Measurements from ENCODE around the gene ATP9B.
"Not testable (repeated sequence)": the region's sequence is repeated elsewhere in the genome, so short reads cannot be mapped to it uniquely, and the experiment has no call there.

Gene ATP9B

DNA sequence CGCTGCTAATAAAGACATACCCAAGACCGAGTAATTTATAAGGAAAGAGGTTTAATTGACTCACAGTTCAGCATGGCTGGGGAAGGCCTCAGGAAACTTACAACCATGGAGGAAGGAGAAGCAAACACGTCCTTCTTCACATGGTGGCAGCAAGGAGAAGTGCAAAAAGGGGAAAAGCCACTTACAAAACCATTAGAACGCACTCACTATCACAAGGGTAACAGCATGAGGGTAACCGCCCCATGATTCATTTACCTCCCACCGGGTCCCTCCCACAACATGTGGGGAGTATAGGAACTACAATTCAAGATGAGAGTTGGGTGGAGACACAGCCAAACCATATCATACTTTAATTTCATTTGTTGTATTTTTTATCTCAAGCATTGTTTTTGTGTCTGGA, 67.5 kb downstream of the ATP9B start:
- DNase-seq (ENCODE audit: low read depth), result no peak

DNA sequence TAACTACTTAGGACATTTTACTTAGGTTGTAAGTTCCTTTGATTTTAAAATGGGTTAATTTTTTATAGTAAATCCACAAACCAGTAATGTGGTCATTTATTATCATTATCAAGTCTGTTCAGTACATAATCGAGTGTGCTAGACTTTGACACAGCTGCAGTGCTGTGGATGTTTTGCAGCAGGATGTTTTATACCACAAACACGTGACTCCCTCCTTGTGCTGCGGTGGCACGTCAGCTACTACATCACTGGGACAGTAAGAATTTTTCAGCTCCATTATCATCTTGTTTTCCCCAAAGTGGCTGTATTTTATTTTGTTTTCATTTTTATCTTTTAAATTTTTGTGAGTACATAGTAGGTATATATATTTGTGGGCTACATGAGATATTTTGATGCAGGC, 70.0 kb downstream of the ATP9B start:
- peak; percentile 33 for DNase-seq (ENCODE audit: low read depth)

DNA sequence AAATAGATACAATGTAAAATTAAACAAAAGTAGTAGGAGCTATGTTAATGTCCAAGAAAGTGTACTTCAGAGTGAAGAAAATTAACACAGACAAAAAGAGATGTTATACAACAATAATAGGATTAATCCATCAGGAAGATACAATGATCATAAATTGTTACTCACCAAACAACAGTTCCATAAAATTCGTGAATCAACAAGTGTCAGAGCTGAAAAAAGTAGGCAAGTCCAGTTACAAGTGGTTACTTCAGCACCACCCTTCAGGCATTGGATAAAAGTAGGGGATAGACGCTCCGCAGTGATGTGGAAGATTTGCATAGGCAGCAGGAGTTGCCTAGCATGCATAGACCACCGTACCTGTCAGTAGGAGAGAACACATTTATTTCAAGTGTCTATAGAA, 77.8 kb downstream of the ATP9B start:
- DNase-seq (ENCODE audit: low read depth), result no peak

DNA sequence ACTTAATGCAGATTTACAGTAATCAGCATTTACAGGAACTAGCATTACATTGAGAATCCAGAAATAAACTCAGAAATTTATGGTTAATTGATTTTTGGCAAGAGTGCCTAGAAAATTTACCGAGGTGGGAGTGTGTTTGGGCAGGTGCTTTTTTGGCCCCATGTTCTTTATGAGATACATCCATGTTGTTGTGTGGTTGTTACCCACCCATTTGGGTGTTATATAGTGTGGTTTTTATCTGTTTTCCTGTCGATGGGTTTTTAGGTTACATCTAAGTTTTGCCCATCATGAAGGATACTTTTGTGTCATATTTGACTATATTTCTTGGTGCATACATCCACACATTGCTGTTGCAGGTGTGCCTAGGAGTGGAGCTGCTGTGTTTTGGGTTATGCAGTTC, 82.0 kb downstream of the ATP9B start:
- DNase-seq (ENCODE audit: low read depth), result no peak

DNA sequence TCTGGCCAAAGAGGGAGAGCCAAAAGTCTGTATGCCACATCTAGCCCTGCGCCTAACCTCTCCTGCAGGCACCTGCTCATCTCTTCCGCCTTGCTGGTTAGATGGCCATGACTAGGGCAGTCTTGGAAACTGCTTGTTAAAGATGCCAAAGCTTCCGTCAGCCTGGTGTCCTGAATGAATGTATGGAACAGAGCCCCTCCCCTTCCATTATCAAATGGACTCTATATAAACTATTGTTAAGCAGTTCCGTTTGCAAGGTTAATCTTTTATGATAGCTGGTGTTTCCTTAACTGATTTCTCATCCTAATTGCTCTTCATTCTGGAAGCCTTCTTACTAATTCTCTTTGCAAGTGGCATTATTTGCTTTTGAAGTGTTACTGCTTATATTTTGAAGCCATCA, 87.1 kb downstream of the ATP9B start:
- no peak for DNase-seq (ENCODE audit: low read depth)

DNA sequence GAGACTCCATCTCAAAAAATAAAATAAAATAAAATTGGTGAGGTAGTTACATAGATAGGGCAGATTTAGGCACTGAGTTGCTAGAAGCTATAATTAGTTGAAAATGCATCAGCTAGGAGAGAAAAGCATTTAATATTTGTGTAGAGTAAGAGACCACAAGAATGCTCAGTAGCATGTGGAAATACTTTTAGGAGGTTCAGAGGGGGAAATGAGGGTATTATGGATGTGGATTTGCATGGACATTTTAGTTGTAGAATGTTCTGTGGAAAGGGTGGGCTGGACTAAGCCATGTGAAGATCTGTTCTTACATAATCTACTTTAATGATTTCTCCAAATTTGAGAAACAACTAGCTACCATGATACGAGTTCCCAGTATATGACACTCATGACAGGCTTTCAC, 95.5 kb downstream of the ATP9B start:
- no peak for DNase-seq (ENCODE audit: low read depth)

DNA sequence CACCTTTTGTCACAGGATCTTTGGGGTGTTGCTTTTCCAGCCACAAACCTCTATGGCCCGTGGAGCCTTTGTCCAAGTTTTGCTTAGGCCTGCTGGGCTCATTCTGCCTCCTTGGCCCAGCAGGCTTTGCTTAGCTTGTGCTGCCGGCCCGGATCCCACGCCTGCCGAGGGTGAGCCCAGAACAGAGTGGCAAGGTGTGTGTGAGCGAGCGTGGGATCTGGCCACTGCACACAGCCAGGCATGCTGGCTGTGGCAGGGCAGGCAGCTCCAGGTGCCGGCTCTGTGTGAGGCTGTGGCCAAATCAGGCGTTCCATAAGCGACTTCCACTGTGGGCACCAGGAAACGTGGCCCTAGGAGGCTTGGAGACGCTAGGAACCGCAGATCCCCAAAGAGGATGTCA, 97.5 kb downstream of the ATP9B start:
- no peak for DNase-seq (ENCODE audit: low read depth)

DNA sequence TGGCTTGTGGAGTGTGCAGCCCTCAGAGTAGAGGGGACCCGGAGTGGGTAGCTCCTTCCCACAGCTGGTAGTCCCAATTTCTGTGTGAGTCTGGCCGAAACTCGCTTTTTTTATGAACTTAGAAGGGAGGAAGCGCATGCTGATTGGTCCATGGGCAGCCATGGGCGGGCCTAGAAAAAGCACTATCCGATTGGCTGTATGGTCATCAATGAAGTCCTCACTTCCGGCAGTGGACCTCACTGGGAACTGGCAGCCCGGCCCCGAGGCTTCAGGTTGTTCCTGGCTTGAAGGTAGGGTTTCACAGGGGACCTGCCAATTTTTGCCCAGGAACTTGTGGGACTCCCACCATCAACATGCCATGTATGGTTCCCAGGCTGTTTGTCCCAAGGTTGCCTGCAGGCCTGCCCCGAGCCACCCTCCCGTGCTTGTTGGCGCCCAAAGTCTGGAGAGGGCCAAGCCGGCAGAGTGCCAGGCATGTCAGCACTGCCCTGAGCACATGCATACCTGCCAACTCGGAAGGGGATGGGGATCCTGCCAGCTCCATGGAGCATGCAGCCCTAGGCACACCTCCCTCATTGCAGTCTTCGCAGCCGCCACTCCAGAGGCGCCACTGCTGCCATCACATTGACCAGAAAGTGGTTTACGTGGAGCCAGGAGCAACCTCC, 98.5 kb downstream of the ATP9B start:
- no peak for DNase-seq (ENCODE audit: low read depth)

DNA sequence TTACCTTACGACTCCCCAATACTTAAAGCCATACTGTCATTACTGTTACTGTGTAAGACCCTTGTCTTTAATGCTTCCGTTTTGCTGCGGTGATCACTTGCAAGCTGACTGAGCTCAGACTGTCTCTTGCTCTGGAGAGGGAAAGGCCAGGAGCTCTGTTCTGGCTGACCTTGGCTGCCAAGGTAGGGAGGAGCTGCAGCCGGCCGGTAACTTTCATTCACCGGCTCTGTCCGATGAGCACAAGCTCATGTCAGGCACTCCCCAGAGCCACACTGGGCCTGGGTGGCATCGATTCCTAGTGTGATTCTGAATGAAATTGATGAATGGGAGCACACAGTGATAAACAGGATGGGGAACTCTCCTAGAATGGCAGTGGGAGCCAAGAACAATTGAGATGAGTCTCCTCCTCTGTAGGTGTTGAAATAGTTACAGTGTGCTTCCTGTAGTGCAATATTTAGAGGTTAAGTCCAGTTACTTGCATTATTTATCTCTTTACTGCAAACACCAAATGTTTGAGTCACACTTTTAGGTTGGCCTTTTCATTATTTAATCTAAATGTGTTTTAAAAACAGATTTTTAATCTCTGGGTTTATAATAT, 100.9 kb downstream of the ATP9B start:
- DNase-seq (ENCODE audit: low read depth), result no peak

DNA sequence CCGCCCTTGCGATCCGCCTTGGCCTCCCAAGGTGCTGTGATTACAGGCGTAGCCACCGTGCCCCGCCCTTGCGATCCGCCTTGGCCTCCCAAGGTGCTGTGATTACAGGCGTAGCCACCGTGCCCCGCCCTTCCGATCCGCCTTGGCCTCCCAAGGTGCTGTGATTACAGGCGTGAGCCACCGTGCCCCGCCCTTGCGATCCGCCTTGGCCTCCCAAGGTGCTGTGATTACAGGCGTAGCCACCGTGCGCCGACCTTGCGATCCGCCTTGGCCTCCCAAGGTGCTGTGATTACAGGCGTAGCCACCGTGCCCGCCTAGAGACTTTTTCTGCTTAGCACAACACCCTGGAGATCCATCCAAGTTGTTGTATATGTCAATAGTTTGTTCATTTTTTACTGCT, 103.1 kb downstream of the ATP9B start:
- DNase-seq (ENCODE audit: low read depth), result not testable (repeated sequence)

DNA sequence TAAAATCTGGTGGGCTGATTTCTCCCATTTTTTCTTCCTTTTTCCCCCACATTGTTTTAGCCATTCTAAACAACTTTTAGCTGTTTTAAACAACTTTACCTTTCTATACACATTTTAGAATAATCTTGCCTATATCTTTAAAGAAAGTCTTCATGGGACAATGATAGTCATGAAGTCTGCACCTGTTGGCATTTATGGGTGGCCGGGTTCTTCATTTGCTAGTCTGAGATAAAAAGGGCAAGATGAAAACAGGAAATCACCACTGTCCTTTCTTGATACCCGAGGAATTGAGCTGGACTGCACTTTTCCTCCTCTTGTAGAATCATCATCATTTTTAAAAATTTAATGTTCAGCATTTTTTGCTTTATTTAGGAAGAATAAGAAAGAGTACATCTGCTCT, 104.5 kb downstream of the ATP9B start:
- DNase-seq (ENCODE audit: low read depth), result no peak

DNA sequence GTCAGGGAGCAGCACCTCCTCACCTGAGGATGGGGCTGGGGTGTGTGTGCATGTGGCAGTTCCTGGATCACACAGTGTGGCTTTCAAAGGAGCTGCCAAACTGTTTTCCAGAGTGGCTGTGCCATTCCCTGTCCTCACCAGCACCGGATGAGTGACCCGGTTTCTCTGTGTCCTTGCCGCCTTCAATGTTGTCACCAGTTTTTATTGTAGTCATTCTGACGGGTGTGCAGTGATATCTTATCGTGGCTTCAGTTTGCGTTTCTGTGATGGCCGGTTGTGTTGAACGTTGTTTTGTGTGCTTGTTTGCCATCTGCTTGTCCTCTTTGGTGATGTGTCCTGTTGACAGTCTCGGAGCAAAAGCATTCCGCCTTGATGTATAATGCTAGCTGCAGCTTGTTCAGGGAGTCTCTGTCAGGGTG, 108.9 kb downstream of the ATP9B start:
- DNase-seq (ENCODE audit: low read depth), result no peak

DNA sequence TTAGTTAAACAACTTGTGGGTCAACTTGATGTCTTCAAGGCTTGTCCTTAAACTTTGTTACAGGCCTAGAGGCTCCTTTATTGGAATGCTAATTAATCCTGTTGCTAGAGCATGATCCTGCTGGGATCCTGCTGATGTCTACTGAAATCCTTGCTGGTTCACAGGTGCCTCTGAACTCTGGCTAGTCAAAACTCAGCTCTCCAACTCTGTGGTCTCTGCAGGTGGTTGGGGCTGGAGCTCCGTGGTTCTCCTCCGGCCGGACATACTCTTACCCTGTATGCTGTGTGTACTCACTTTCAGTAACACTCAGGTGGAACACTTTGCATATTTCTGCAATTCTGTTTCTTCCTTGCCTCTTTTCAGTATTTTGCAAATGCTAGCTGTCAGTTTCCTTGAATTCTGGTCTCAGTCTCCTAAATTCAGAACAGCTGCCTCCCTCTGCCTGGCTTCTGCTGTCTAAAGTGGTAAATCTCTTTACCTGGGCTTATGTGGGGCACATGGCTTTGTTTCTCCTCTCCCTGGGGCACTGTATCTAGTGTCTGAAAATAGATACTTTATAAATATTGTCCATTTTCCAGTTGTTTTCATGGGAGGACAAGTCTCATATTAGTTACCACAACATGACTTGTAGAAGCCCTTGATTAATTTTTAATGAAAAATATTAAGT, 113.0 kb downstream of the ATP9B start:
- DNase-seq (ENCODE audit: low read depth), result no peak

DNA sequence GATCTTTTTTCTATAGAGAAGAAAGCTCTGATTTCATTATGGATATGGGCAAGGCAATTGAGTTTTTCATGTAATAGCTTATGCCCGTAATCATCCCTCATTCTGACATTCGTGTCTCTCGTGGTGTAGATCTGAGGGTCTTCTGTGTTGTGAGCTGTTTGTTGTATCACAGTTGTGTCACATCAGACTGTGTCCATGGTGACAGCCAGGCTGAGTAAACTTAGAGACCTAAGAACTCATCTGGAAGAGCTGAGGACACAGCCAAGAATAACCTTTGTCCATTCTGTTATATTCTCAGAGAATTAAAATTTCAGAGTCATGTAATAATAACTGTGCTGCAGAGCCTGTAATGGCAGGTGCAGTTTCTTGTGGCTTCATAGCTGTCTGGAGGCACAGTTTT, 116.5 kb downstream of the ATP9B start:
- DNase-seq (ENCODE audit: low read depth), result no peak

DNA sequence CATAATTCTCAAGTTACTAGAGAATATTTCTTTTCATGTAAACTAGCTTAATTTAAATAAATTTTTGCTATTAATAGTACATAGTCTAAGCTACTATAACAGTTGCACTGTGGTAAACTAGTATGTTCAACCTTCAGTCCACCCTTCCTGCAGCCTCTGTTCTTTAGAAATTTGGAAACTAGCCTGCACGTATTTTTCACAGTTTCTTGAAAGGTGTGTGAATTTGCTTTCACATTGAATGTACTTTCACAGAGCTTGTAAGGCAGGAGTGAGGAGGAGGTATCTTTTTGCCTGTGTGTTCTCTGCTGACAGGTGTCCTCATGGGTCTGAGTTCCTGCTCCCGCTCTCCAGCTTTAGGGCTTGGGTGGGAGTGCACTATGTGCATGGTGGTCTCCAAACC, 117.5 kb downstream of the ATP9B start:
- no peak for DNase-seq (ENCODE audit: low read depth)

DNA sequence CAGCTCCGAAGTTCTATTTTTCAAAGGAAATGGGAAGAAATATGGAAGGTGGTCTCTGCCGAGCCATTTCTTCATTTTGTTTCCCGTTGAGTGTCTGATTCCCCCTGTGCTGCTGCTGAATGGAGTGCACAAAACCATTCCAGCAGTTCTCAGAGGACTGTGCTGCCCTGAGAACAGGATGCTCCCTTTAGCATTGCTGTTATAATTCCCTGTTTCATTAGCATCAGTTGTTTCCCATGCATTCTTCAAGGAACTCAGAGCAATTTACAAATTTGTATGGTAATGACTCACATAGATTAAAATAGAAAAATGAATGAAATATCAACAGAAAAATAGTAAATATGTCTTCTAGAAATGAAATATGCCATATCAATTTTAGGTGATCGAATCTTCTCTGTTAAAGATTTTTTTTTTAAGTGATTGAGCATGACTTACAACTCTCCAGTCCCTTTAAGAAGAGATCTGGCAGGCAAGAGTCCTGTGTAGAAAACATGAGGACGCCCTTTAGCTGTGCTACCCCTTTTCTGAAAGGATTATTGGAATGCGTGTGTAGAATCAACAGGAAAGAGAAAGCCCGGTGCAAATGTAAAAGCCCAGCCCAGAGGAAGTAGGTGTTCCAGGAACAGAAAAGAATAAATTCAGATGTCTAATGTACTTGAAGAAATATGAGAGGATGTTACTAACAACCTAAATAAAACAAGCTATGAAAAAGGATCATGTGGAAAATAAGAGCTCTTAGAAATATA, 118.5 kb downstream of the ATP9B start:
- no peak for DNase-seq (ENCODE audit: low read depth)

DNA sequence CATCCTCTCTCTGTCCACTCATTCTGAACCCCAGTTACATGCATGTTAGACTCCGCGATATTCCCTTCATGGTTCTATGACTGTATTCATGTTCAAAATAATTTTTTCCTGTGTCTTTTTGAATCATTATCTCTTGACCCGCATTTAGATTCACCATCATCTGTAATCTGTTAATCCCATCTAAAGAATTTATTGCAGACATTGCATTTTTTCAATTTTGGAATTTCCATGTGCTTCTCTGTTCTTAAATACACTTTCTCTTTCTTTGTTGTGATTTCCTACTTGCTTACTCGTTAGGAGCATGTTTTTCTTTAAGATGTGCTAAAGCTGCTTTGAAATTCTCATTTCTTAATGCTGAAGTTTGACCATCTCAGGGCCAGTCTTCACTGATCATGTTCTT, 122.2 kb downstream of the ATP9B start:
- DNase-seq (ENCODE audit: low read depth), result no peak

DNA sequence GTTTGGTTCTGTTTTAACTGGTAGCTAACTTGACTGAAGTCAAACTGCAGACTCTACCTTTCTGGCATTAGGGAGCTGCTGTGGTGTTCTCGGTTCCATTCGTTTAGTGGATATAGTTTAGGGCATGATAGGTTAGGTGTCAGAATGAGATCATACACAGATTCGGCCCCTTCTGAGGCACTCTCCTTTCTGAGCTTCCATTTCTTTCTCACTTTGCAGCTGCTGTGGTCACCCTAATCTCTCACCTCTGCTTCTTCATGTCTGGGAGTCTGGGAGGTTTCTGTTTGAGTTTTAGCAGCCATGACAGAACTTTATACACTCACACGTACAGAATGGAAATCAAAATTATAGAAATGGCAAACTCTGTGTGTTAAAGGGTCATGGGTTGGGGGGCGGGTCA, 122.8 kb downstream of the ATP9B start:
- DNase-seq (ENCODE audit: low read depth), result no peak

DNA sequence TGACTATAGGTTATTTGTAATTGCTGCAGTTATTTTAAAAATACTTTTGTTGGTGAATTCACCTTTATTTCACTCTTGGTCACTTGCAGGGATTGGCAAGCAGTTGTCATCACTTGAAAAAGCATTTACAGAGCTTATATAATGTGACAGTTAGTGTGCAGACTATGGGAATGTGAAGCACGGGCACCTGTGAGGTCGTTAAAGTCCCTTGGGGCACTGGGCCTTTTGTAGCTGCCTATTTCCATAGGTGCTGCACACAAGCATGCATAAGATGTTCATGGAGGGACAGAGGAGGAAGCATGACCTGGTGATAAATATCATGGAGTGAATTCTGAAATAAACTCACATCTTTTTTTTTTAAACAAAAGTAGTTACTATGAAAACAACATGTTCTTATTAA, 124.6 kb downstream of the ATP9B start:
- no peak for DNase-seq (ENCODE audit: low read depth)

DNA sequence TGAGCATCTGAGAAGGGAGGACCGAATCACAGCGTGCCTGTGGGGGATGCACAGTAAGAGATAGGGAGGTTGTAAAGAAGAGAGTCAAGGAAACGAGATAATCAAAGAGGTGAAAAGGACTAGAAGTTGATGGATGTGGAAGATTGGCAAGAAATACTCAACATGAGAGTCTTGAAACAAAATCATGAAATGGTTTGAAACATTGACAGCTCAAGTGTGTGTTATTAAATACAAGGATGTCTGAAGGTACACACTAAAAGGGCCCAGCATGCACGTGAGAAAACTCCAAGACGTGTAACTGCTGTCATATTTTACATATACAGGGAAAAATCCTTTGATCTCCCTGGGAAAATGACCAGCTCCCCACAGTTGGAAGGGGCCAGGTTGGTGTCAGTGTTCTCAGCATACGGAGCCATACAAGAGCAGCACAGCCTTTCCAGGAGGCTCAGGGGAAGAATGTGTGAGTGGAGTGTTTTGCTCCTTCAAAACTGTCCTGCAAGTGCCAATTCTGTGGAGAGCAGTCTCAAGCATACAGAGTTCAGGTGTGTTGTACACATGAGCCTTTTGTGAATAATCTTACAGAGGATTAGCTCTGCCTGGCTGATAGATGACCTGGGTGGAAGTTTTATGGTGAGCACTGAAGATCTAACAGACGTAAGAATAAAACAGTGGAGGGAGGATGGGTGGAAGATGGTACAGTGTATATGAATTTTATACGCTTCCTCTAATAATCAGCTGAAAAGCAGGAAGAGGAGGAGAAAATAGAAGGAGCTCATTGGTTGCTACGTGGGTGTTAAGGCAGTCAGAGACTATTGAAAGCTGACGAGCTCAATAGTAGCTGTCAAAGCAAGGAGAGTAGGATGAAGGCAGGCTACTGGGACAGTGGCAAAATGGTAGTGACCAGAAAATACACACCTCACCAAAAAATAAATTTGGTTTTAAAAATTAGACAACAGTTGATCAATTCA, 126.8 kb downstream of the ATP9B start:
- DNase-seq (ENCODE audit: low read depth), result no peak

DNA sequence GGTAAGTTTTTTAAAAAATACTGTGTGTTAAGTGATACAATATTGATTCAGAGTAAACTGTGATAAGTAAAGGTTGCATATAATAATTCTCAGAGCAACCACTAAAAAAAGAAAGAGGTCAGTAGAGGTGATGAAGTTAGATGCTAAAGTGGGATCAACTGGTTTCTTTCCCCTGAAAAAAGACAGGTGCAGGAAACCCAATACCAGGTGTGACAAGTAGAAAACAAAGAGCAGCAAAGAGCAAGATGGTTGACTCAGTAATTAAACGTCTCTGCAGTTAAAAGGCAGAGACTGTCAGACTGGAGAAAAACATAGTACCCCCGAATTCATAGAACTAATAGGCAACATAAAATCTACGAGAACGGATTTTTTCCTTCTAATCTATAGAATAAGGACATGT, 128.3 kb downstream of the ATP9B start:
- no peak for DNase-seq (ENCODE audit: low read depth)
